ENCODE measurements around the gene INO80E.

The INO80E gene

DNA sequence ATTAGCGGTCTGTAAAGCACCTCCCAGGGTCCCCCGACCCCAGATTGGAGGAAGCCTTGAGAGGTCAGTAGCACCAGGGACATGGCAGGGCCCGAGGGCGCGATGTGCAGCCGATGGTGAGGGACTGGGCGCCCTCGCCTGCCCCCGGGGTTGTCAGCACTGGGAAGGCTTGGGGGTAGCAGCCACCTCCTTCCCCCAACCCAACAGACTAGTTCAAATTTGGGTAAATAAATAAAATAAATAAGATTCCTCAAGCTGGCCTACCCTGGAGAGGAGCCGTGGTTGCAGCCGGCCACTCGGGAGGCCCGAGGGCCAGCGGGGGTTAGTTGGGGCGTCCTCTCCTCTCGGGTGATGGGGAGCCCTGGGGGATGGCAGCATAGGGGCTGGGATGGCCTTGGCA, 28.4 kb downstream of the INO80E start:
- Mint-ChIP-seq H3K27ac (no peak overlapping the region), H3K27me3 (ENCODE audit: low read depth, poor library complexity) (peaks cover 57% of the 10 kb centered on the region), H3K36me3 (ENCODE audit: low read depth) (no peaks in the 10 kb centered on the region), H3K9me3 (no peaks in the 10 kb centered on the region), H3K4me1 (peaks cover 26% of the 10 kb centered on the region), H3K4me3 (no peak overlapping the region)
- TF ChIP-seq, protein P1, sequence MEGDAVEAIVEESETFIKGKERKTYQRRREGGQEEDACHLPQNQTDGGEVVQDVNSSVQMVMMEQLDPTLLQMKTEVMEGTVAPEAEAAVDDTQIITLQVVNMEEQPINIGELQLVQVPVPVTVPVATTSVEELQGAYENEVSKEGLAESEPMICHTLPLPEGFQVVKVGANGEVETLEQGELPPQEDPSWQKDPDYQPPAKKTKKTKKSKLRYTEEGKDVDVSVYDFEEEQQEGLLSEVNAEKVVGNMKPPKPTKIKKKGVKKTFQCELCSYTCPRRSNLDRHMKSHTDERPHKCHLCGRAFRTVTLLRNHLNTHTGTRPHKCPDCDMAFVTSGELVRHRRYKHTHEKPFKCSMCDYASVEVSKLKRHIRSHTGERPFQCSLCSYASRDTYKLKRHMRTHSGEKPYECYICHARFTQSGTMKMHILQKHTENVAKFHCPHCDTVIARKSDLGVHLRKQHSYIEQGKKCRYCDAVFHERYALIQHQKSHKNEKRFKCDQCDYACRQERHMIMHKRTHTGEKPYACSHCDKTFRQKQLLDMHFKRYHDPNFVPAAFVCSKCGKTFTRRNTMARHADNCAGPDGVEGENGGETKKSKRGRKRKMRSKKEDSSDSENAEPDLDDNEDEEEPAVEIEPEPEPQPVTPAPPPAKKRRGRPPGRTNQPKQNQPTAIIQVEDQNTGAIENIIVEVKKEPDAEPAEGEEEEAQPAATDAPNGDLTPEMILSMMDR (IDR thresholded peaks at IDR 0.05): no peak
- DNase-seq: no peak

DNA sequence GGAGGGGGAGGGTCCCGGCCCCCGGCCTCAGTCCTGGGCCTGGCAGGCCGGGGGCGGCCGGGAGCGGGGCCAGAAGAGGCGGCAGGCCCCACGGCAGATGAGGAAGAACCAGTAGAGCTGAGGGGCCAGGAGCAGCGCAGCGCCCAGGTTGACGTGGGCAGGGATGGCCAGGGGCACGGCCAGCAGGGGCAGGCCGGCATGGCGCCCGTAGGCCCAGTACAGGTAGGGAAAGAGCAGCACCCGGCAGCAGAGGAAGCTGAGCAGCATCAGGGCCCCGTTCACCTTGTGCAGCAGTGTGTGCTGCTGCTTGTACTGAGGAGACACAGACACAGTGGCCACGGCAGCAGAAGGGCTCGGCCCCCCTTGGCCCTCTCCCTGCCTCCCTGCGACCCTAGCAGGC, 29.1 kb downstream of the INO80E start:
- Mint-ChIP-seq H3K27ac (no peak overlapping the region), H3K4me3 (no peak overlapping the region), H3K9me3 (no peaks in the 10 kb centered on the region), H3K4me1 (peaks cover 32% of the 10 kb centered on the region), H3K36me3 (ENCODE audit: low read depth) (no peaks in the 10 kb centered on the region), H3K27me3 (ENCODE audit: low read depth, poor library complexity) (peaks cover 61% of the 10 kb centered on the region)
- DNase-seq: no peak
- TF ChIP-seq, protein P1 (IDR thresholded peaks at IDR 0.05): no peak

DNA sequence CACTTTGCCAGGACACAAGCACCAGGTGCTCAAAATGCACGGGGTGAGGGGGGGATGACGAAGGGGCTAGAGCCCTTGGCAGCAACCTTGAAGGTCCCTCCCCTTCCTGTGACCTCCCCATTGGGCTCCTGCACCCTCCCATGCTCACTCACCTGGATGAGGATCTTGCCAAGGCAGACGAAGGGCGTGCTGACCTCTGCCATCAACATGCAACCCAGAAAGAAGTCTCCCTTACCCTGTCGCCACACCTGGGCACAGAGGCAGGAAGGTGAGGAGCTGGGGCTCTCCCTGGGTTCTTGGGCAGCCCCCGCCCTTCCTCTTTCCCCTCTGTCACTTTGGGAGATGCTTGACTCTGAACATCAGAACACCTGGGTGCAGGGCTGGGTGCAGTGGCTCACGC, 29.5 kb downstream of the INO80E start:
- Mint-ChIP-seq H3K27ac (no peak overlapping the region), H3K36me3 (ENCODE audit: low read depth) (no peaks in the 10 kb centered on the region), H3K9me3 (no peaks in the 10 kb centered on the region), H3K4me3 (no peak overlapping the region), H3K27me3 (ENCODE audit: low read depth, poor library complexity) (peaks cover 61% of the 10 kb centered on the region), H3K4me1 (peaks cover 34% of the 10 kb centered on the region)
- no peak for DNase-seq
- TF ChIP-seq, protein P1 (IDR thresholded peaks at IDR 0.05): no peak

DNA sequence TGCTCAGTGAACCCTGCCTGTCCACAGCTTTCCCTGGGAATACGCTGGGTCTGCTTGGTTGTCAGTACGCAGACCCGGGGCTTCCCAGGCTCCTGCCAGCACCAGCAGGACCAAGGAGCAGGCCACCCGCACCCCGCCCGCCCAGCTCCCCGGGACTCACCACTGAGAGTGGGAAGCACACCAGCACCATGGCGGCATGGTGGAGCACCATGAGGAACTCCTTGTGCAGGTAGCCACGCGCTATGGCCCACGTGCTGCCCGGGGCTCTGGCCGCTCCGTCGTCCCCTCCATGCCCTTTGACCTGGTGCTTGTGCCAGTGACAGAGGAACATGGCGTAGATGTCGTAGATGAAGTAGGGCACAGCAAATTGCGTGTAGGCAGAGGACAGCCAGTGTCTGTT, 30.4 kb downstream of the INO80E start:
- peaks cover 61% of the 10 kb centered on the region for H3K27me3 Mint-ChIP-seq (ENCODE audit: low read depth, poor library complexity)
- H3K36me3 Mint-ChIP-seq (ENCODE audit: low read depth): no peaks in the 10 kb centered on the region
- TF ChIP-seq, protein P1 (IDR thresholded peaks at IDR 0.05): no peak

DNA sequence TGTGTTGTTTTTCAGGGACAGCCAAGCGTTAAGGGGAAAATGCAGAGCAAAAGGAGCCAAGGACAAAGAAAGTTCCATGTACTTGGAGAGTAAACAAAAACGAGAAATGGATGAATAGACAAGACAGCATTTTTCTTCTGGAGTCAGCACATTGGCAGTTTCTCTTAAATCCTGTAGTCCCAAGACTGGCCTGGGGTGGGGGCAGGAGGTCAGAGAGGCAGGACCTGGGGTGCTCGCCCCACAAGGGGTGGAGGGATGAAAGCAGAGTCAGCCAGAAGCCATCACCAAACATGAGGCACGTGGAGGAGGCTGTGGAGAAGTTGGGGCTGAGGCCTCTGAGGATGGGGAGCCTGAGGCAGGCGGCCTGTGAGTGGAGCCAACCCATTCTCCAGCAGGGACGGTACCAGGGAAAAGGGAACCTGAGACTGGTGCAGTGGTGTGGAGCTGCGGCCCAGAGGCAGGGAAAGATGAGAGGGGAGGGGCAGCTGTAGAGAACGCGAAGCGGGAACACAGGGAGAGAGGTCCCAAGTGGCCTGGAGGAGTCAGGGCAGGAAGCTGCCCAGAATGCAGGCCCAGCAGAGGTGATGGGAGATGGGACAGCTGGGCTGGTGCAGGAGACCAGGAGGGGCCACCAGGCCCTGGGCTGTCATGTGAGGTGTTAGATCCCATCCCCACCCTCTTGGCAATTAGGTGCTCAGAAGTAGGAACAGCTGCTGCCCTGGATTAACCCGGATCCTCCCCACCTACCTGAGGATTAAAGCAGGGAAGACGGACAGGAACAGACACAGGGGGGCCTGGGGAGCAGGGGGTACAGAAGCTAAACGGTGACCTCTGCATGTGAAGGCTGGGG, 31.8 kb downstream of the INO80E start:
- peaks cover 63% of the 10 kb centered on the region for H3K27me3 Mint-ChIP-seq (ENCODE audit: low read depth, poor library complexity)
- H3K9me3 Mint-ChIP-seq: no peaks in the 10 kb centered on the region
- peaks cover 44% of the 10 kb centered on the region for H3K4me1 Mint-ChIP-seq
- TF ChIP-seq, protein P1 (IDR thresholded peaks at IDR 0.05): no peak
- H3K4me3 Mint-ChIP-seq: no peak overlapping the region
- DNase-seq: no peak
- H3K36me3 Mint-ChIP-seq (ENCODE audit: low read depth): no peaks in the 10 kb centered on the region
- H3K27ac Mint-ChIP-seq: no peak overlapping the region

More for the DNA sequence above, 30.4 kb downstream of the INO80E start:
- H3K4me3 Mint-ChIP-seq: no peak overlapping the region
- H3K4me1 Mint-ChIP-seq: peaks cover 33% of the 10 kb centered on the region
- no peak overlapping the region for H3K27ac Mint-ChIP-seq
- no peak for DNase-seq
- no peaks in the 10 kb centered on the region for H3K9me3 Mint-ChIP-seq
